A549 (cell line): ENCODE measurements around the gene EIF4G3.

Experiments
- CBX2 ChIP-seq: fragments of 200-600 bp; sonication (generic); IDR thresholded peaks from 2 replicates; pipeline ENCODE4 v1.6.1; 2016; ENCODE audit warnings: low read depth, mild to moderate bottlenecking, borderline replicate concordance
- CBX8 ChIP-seq: fragments of 200-600 bp; sonication (generic); IDR thresholded peaks from 2 replicates; pipeline ENCODE4 v1.6.1; 2016
- CEBPB ChIP-seq, 2 experiments: fragments of >200 bp in 1 of 2; sonication (Bioruptor Twin) in 1 of 2; formaldehyde crosslinking in 1 of 2; IDR thresholded peaks; 2 replicates each; pipeline ENCODE4 v1.6.1; 2012 to 2016
- ESRRA ChIP-seq: fragments of 150-350 bp; IDR thresholded peaks from 2 replicates; pipeline ENCODE4 v1.6.1; 2014; ENCODE audit warnings: mild to moderate bottlenecking, low read length, borderline replicate concordance
- JUN ChIP-seq, 2 experiments: fragments of >200 bp; sonication (Bioruptor Twin); formaldehyde crosslinking; IDR thresholded peaks; 2 replicates in 1 of 2; 3 replicates in 1 of 2; pipeline ENCODE4 v1.6.1; 2016 to 2017
- PBX3 ChIP-seq: IDR thresholded peaks from 2 replicates; pipeline ENCODE4 v1.6.1; 2012
- PHF8 ChIP-seq: fragments of 200-600 bp; sonication (generic); IDR thresholded peaks from 2 replicates; pipeline ENCODE4 v1.6.1; 2016; ENCODE audit warnings: low read depth, mild to moderate bottlenecking, antibody characterized with exemption, moderate library complexity, borderline replicate concordance
- RAD21 ChIP-seq, 2 experiments: fragments of >200 bp in 1 of 2; sonication (Bioruptor Twin) in 1 of 2; formaldehyde crosslinking in 1 of 2; IDR thresholded peaks in 1 of 2; conservative IDR thresholded peaks in 1 of 2; 2 replicates in 1 of 2; 3 replicates in 1 of 2; pipeline ENCODE4 v1.6.1; 2012 to 2018; ENCODE audit warnings: inconsistent platforms in 1 of 2
- RCOR1 ChIP-seq: fragments of 150-350 bp; IDR thresholded peaks from 2 replicates; pipeline ENCODE4 v1.6.1; 2014; ENCODE audit warnings: antibody characterized with exemption, low read length, low read depth
- SMC3 ChIP-seq: fragments of >200 bp; sonication (Bioruptor Twin); formaldehyde crosslinking; IDR thresholded peaks from 3 replicates; pipeline ENCODE4 v1.6.1; 2018; ENCODE audit warnings: inconsistent platforms
- TF ChIP-seq, protein P1 (sequence below): fragments of >200 bp; sonication (Bioruptor Twin); formaldehyde crosslinking; IDR thresholded peaks from 3 replicates; pipeline ENCODE4 v1.5.1; 2016
- TF ChIP-seq, protein P2 (sequence below): IDR thresholded peaks from 2 replicates; pipeline ENCODE4 v1.6.1; 2012; ENCODE audit warnings: low read depth, borderline replicate concordance
- TF ChIP-seq, protein P3 (sequence below): fragments of 200-600 bp; sonication (generic); IDR thresholded peaks from 2 replicates; pipeline ENCODE4 v1.6.1; 2016; ENCODE audit warnings: antibody characterized with exemption, mild to moderate bottlenecking, moderate library complexity

- TF ChIP-seq CBX8 (no peak), PBX3 (no peak), SMC3 (no peak), RAD21 (conservative IDR thresholded peaks at IDR 0.05 in 1 of 2, IDR thresholded peaks at IDR 0.05 in 1 of 2) (no peak), PHF8 (no peak), RCOR1 (no peak), ESRRA (no peak), JUN (IDR thresholded peaks at IDR 0.05) (no peak), CBX2 (no peak), CEBPB (IDR thresholded peaks at IDR 0.05) (no peak)
- TF ChIP-seq, protein P1, sequence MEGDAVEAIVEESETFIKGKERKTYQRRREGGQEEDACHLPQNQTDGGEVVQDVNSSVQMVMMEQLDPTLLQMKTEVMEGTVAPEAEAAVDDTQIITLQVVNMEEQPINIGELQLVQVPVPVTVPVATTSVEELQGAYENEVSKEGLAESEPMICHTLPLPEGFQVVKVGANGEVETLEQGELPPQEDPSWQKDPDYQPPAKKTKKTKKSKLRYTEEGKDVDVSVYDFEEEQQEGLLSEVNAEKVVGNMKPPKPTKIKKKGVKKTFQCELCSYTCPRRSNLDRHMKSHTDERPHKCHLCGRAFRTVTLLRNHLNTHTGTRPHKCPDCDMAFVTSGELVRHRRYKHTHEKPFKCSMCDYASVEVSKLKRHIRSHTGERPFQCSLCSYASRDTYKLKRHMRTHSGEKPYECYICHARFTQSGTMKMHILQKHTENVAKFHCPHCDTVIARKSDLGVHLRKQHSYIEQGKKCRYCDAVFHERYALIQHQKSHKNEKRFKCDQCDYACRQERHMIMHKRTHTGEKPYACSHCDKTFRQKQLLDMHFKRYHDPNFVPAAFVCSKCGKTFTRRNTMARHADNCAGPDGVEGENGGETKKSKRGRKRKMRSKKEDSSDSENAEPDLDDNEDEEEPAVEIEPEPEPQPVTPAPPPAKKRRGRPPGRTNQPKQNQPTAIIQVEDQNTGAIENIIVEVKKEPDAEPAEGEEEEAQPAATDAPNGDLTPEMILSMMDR = no peak
- TF ChIP-seq, protein P2, sequence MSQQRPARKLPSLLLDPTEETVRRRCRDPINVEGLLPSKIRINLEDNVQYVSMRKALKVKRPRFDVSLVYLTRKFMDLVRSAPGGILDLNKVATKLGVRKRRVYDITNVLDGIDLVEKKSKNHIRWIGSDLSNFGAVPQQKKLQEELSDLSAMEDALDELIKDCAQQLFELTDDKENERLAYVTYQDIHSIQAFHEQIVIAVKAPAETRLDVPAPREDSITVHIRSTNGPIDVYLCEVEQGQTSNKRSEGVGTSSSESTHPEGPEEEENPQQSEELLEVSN = no peak
- TF ChIP-seq, protein P3, sequence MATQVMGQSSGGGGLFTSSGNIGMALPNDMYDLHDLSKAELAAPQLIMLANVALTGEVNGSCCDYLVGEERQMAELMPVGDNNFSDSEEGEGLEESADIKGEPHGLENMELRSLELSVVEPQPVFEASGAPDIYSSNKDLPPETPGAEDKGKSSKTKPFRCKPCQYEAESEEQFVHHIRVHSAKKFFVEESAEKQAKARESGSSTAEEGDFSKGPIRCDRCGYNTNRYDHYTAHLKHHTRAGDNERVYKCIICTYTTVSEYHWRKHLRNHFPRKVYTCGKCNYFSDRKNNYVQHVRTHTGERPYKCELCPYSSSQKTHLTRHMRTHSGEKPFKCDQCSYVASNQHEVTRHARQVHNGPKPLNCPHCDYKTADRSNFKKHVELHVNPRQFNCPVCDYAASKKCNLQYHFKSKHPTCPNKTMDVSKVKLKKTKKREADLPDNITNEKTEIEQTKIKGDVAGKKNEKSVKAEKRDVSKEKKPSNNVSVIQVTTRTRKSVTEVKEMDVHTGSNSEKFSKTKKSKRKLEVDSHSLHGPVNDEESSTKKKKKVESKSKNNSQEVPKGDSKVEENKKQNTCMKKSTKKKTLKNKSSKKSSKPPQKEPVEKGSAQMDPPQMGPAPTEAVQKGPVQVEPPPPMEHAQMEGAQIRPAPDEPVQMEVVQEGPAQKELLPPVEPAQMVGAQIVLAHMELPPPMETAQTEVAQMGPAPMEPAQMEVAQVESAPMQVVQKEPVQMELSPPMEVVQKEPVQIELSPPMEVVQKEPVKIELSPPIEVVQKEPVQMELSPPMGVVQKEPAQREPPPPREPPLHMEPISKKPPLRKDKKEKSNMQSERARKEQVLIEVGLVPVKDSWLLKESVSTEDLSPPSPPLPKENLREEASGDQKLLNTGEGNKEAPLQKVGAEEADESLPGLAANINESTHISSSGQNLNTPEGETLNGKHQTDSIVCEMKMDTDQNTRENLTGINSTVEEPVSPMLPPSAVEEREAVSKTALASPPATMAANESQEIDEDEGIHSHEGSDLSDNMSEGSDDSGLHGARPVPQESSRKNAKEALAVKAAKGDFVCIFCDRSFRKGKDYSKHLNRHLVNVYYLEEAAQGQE = no peak
Observed at GRCh38 chr1:21037091-21037490, 139.6 kb downstream of the EIF4G3 start.
